Choroid plexus epithelial cell (primary cell): ENCODE measurements around the gene RTP5.
"Not testable (repeated sequence)": the region's sequence is repeated elsewhere in the genome, so short reads cannot be mapped to it uniquely, and the experiment has no call there.

Experiments
- DNase-seq: peaks from one replicate; pipeline ENCODE4 v3.0.0-alpha.2; 2010; ENCODE audit warnings: low read depth
- H3K4me3 ChIP-seq: 2 replicates; pipeline ENCODE4 v1.5.1; 2011; ENCODE audit warnings: low read depth, mild to moderate bottlenecking, control low read depth, low read length, moderate library complexity
- CTCF ChIP-seq: conservative IDR thresholded peaks from 2 replicates; pipeline ENCODE4 v1.5.1; 2011; ENCODE audit warnings: low read depth, mild to moderate bottlenecking, control low read depth, inconsistent platforms, low read length, moderate library complexity

RTP5 gene

GRCh38 chr2:241869087-241869961, at the start of gene RTP5:
RTP5 (plus strand) TSS chr2:241869729; CDS start chr2:241869757, 28 bp downstream.
- DNase-seq = no peak
- H3K4me3 ChIP-seq = no peak within 1 kb of the TSS

GRCh38 chr2:241819947-241820624, 49.4 kb upstream of the RTP5 start:
- not testable (repeated sequence) for DNase-seq, H3K4me3 ChIP-seq

More at GRCh38 chr2:241869087-241869961, at the start of gene RTP5:
- no peak for TF ChIP-seq CTCF

- no peak for TF ChIP-seq CTCF
- H3K4me3 ChIP-seq = no peak overlapping the region
- no peak for DNase-seq
These were observed 48.7 kb upstream of the RTP5 start for GRCh38 chr2:241820625-241821384.

- no peak for TF ChIP-seq CTCF
These were observed 47.9 kb upstream of the RTP5 start for GRCh38 chr2:241821460-241822263.

GRCh38 chr2:241822264-241822623, 47.3 kb upstream of the RTP5 start:
- no peak overlapping the region for H3K4me3 ChIP-seq
- DNase-seq = no peak
- TF ChIP-seq CTCF = no peak

More at GRCh38 chr2:241821460-241822263, 47.9 kb upstream of the RTP5 start:
- no peak for DNase-seq
- H3K4me3 ChIP-seq = no peak overlapping the region

- not testable (repeated sequence) for H3K4me3 ChIP-seq, DNase-seq
These were observed 45.7 kb upstream of the RTP5 start for GRCh38 chr2:241823531-241824437.

DNA sequence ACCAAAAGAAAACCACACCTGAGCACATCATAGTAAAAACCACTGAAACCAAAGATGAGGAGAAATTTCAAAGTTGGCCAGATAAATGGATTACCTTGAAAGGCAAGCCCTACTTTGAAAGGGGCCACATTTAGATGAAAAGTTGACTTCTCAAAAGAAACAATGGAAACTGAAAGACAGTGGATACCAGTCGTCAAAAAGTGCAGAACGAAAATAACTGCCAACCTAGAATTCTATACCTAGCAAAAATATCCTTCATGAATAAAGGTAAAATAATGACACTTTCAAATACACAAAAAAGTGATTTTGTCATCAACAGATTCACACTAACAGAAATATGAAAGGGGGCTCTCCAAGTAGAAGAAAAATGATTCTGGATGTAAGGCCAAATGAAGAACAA, 42.1 kb upstream of the RTP5 start:
- no peak for DNase-seq
- no peak for TF ChIP-seq CTCF
- H3K4me3 ChIP-seq = no peak overlapping the region
